Putamen (tissue), 1 donor: Measurements from ENCODE around the gene DCHS1.

Experiments
- DNase-seq: peaks from one replicate; pipeline ENCODE4 v3.0.0-alpha.2; 2016; ENCODE audit warnings: low spot score

Gene DCHS1

DNA sequence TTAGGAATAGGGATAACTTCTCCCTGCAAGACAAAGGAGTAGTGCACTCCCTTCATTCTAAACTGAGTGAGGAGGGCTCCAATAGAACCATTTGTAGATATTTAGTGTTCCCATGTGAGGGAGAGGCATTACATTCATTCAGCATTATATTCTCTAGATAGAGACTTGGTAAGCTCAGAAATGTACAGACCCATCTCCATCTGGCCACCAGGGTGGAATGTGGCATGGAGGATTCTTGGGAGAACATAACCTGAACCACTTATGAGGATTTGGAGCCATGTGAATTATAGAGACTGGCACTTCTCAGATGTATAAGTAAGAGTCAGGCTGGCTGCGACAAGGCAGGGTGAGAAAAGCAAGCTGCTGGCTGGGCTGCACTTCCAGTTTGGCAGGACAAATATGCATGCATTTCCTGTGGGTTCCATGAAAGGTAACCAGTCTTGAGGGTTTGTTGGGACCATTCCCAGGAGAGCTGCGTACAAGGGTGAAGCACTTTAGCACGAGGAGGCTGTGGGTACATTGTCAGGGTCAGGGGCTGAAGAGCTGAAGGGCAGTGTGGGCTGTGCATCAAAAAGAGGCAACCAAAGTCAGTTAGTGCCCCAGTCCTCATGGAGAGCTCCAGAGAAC is 61.4 kb downstream of the DCHS1 start:
- no peak for DNase-seq

DNA sequence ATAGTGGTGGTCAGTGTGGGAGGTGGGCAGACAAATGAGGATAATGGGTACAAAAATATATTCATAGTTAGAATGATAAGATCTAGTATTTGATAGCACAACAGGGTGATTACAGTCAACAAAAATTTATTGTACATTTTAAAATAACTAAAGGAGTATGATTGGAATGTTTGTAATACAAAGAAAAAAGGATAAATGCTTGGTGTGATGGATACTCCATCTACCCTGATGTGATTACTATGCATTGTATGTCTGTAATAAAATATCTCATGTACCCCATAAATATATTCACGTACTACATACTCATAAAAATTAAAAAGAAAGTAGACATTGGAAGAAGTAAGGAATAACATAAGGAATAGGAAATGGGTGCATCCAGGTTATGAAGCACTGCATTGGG is 67.6 kb downstream of the DCHS1 start:
- DNase-seq: no peak

DNA sequence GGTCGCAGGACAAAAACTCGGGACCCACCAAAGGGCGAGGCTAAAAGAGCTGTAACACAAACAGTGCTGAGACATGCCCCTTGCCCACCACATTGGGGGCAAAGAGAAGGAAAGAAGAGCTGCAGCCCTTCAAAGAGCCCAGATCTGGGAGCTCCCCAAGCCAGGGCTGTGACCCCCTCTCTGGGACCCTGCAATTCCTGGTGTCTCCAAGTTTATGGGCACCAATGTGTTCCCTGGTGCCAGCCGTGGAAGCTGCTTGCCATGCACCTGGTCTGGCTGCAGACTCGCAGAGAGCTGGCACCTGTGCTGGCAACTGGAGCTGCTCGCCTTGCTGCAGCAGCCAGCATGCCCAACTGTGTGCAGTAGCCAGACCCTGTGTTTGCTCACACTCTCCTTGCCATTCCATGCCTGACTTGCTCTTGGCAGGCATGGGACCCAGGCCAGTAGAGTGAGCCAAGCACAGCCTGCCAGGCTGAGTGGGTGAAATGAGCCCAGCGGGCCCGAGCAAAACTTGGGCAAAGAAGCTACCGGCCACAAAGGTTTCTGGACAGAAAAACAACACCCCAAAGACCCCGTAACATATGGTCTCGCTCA is 68.2 kb downstream of the DCHS1 start:
- DNase-seq: peak; percentile 52

DNA sequence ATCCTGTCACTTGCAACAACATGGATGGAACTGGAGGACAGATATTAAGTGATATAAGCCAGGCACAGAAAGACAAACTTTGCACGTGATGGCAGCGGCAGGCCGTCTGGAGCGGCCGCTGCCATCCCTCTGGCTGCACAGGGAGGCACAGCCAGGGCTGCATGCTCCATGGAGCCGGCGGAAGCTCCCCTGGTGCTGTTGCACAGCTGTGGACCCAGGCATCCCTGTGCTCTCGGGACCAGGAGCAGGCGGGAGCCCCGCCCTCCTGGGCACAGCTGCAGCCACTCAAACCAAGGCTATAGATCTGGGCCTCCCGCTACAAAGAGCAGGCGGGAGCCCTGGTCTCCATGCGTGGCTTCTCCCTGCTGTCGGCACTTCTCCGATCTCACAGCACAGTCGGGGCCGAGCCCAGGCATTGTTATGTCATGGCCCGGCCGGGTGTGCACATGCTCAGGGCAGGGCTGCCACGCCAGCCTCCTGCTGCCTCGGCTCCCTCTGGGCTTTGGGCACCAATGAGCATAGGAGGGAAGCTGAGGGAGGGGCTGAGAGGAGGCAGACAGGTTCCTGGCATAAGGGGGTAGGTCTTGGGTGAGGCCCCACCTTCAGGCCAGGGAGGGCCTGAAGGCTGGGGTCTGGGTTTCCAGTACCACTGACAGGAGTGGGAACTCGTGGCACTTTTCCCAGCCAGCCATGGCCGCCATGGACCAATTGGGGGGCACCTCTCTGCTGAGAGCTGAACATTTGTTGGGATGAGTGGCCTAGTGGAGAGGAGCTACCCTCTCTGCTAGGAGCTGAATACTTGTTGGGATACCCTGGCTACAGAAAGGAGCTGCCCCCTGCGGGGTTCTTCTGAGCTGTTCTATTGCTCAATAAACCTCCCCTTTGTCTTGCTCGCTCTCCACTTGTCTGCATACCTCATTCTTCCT is 68.9 kb downstream of the DCHS1 start:
- peak; percentile 47 for DNase-seq

DNA sequence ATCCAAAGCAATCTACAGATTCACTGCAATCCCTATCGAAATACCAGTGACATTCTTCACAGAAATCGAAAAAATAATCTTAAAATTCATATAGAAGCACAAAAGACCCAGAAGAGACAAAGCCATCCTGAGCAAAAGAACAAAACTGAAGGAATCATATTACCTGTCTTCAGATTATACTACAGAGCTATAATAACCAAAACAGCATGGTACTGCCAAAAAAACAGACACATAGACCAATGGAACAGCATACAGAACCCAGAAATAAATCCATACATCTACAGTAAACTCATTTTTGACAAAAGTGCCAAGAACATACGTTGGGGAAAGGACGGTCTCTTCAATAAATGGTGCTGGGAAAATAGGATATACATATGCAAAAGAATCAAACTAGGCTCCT is 71.1 kb downstream of the DCHS1 start:
- DNase-seq: no peak

DNA sequence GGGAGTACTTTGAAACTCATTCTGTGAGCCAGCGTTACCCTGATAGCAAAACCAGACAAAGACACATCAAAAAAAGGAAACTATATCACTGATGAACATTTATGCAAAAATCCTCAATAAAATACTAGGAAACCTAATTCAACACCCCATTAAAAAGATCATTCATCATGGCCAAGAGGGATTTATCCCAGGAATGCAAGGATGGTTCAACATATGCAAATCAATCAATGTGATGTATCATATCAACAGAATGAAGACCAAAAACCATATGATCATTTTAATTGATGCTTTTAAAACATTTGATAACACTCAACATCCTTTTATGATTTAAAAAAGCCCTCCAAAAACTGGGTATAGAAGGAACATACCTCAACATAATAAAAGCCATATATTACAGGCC is 72.0 kb downstream of the DCHS1 start:
- DNase-seq: no peak

DNA sequence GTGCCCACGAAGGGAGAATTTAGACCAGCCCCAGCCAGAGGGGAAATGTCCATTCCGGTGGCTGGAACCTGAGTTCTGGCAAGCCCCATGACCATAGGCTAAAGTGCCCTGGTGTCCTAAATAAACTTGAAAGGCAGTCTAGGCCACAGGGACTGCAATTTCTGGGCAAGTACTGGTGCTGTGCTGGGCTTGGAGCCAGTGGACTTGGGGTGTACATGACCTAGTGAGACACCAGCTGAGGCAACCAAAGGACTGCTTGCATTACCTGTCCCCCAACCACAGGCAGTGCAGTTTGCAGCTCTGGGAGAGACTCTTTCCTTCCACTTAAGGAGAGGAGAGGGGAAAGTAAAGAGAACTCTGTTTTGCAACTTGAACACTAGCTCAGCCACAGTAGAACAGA is 75.9 kb downstream of the DCHS1 start:
- no peak for DNase-seq

DNA sequence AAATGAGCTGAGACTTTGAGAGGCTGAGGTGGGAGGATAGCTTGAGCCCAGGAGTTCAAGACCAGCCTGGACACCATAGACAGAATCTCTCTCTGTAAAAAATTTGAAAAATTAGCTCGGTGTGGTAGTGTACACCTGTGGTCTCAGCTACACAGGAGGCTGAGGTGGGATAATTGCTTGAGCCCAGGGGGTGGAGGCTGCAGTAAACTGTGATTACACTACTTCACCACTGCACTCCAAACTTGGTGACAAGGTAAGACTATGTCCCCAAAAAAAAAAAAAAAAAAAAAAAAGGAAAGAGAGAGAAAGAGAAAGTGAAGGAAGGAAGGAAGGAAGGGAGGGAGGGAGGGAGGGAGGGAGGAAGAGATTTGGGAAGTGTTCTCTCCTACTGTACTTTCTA is 77.5 kb downstream of the DCHS1 start:
- no peak for DNase-seq

DNA sequence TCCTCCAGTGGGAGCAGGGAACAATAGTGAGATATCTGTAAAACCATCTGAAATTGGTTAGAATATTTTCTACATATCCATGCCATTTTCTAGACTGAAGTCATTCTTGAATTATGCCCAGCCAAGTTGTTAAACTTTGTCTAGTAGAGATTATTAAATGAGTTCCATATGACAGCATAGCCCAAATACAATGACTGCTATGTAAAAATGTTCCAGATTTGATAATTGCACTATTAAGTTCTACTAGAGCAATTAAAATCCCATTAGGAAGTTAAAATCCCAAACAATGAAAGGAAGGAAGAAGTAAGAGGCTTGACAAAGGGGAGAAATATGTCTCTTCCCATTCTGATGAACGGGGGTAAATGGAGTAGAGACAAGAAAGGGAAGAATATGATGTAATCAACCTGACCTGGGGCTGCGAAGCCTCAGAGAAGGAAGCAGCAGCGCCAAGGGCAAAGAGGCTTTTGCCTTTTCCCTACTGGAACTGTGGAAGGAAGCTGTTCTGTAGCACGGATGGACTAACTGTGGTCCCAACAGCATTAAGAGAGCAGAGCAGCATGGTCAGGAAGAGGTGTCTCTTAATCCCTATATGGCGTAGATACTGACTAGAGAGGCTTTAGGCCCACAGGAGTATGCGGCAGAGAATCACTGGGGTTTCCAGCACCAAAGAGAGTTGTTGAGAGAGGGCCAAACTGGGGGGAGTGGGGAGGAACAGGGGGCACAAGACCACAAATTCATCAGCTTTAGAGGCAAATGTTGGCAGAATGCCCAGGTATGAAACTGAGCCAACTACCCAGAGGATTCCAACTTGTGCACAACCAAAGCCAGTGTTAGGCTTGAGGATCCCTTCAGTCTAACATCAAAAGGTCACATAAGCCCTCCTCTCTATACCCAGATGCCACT is 78.9 kb downstream of the DCHS1 start:
- DNase-seq: peak; percentile 93

DNA sequence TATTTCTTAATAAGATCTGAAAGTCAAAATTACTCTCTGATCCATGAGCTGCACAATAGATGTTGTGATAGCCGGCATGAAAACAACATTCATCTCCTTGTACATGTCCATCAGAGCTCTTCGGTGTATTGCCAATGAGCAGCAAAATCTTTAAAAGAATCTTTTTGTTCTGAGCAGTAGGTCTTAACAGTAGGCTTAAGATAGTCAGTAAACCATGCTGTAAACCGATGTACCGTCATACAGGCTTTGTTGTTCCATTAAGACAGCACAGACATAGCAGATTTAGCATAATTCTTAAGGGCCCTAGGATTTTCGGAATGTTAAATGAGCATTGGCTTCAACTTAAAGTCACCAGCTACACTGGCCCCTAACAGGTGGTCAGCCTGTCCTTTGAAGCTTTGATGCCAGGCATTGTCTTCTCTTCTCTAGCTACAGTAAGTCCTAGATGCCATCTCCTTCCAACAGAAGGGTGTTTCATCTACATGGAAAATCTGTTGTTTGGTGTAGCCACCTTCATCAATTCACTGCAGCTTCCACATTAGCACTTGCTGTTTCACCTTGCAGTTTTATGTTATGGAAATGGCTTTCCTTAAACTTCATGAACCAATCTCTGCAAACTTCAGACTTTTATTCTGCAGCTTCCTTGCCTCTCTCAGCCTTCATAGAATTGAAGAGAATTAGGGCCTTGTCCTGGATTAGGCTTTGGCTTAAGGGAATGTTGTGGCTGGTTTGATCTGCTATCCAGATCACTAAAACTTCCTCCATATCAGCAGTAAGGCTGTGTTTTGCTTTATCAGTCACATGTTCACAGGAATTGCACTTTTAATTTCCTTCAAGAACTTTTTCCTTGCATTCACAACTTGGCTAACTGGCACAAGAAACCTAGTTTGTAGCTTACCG is 80.5 kb downstream of the DCHS1 start:
- DNase-seq: peak; percentile 34

DNA sequence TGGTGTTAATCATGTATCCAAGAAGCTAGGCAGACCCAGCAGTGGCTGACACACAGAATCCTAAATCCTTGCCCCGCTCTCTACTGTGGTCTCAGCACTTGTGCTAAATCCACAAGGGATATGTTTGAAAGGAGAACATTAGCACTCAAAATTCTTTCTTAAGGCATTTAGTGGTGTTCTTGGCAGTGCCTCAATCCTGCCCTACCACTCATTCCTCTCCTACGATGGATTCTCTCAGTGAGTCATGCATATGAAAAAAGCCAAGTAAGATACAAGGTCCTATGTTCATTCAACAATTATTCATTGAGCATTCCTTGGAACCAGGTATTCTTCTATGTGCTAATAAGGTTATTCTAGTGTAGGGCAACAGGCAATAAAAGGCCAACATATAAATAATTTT is 83.4 kb downstream of the DCHS1 start:
- DNase-seq: no peak

DNA sequence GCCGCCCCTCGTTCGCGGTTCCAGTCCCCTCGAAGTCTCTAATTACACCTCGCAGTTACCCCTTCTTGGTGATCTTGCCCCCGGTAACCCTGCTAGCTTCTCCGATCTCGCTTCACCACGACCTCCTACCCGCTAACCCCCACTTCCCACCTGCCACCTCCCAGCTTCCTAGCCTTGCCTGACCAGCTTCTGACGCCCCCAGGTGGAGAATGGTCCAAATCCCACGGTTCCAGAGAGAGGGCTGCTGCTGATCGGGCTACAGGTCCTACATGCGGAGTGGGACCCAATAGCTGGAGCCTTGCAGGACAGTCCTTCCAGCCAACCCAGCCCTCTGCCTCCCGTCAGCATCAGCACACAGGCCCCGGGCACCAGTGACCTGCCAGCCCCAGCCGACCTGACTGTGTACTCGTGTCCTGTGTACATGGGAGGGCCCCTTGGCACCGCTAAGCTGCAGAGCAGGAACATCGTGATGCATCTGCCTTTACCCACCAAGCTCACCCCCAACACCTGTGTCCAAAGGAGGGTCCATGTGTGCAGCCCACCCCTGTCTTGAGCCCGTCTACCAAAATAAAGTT is 84.1 kb downstream of the DCHS1 start:
- DNase-seq: no peak
